ENCODE measurements around the gene HNRNPDL.

HNRNPDL gene

DNA sequence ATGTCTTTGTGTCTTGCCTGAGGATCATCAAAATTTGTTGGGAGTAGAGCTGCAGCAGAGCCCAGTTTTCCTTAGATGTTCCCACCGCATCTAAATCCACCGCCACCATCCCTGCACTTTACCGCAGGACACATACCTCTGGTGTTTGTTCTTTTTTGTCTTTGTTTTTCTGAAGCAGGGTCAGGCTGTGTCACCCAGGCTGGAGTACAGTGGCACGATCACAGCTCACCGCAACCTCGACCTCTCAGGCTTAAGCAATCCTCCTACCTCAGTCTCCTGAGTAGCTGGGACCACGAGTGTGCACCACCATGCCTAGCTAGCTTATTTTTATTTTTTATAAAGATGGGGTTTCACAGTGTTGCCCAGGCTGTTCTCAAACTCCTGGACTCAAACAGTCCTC lies 4.7 kb upstream of the HNRNPDL start:
- H3K4me3 ChIP-seq (replicated peaks; ENCODE audit: low read depth, low read length) = no peak overlapping the region
- no peak for TF ChIP-seq CTCF (IDR thresholded peaks at IDR 0.05; ENCODE audit: low read depth, low read length, missing control alignments)
- DNase-seq (ENCODE audit: extremely low read depth, low read depth) = no peak

GRCh38 chr4:82433791-82434190 lies 3.5 kb upstream of the HNRNPDL start:
- H3K4me3 ChIP-seq (replicated peaks; ENCODE audit: low read depth, low read length) = no peak overlapping the region
- no peak for DNase-seq (ENCODE audit: extremely low read depth, low read depth)
- TF ChIP-seq CTCF (IDR thresholded peaks at IDR 0.05; ENCODE audit: low read depth, low read length, missing control alignments) = no peak

- H3K4me3 ChIP-seq (replicated peaks; ENCODE audit: low read depth, low read length) = peak overlapping the region; percentile 95
- no peak for TF ChIP-seq CTCF (IDR thresholded peaks at IDR 0.05; ENCODE audit: low read depth, low read length, missing control alignments)
- no peak for DNase-seq (ENCODE audit: extremely low read depth, low read depth)
Observed at GRCh38 chr4:82432596-82432995, 2.3 kb upstream of the HNRNPDL start.

- no peak for TF ChIP-seq CTCF (IDR thresholded peaks at IDR 0.05; ENCODE audit: low read depth, low read length, missing control alignments)
- DNase-seq (ENCODE audit: extremely low read depth, low read depth) = no peak
- H3K4me3 ChIP-seq (replicated peaks; ENCODE audit: low read depth, low read length) = peak overlapping the region; percentile 95
Observed at GRCh38 chr4:82431831-82432230, 1.6 kb upstream of the HNRNPDL start.

DNA sequence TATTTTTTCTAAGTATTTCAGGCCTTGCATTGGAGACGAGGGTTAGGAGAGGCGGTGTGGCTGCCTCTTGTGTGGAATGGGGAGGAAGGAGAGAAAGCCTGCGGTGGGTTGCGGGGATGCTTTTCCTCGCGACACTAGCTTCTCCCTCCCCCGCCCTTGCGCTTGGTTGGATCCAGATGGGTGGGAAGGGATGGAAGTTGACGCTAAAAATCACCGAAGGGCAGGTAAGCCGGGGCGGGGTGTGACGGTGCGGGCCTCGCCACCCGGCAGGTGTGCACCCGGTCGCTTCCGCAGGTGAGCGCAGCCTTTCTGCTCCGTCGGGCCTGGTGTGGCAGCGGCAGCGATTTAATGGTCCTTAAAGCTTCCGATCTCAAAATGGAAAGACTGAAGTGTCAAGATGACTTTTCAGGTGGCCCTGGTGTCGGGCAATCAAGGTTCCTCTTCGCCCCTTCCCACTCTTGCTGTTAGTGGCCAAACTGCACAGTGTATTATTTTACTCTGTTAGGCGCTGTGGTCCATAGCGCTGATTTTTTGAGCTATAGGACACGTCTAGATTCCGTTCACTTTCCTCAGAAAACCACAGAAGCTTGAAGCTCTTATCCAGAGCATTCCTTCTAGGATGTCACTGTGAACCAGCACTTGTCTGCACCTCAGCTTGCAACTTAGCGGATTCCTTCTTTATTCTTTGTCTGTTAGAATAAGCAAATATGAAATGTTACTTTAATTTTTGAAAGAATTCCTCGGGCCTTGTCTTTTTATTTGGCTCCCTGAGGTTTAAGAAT lies 893 bp upstream of the HNRNPDL start:
- peak overlapping the region; percentile 95 for H3K4me3 ChIP-seq (replicated peaks; ENCODE audit: low read depth, low read length)
- no peak for DNase-seq (ENCODE audit: extremely low read depth, low read depth)
- no peak for TF ChIP-seq CTCF (IDR thresholded peaks at IDR 0.05; ENCODE audit: low read depth, low read length, missing control alignments)

DNA sequence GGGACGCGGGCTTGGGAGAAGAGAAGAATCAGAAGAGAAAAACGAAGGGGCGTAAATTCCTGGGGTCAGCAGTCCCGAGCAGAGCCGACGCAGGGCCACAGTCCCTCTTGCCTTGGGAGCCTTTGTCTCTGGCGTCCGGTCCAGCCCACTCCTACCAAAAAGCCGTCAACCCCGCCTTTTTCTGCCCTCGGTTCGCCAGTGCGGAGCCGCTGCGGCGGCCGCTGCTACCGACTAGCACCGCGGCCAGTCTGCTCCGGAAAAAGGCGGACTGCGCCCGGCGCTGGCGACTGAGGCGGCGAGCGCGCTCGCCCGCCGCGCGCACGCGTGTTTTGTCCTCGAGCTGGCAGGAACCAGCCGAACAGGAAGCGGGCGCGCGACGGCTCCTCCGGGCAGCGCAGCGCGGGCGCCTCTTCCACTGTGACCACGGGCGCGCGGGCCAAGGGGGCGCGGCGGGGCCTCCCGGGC lies 502 bp downstream of the HNRNPDL start:
- DNase-seq (ENCODE audit: extremely low read depth, low read depth) = no peak
- no peak for TF ChIP-seq CTCF (IDR thresholded peaks at IDR 0.05; ENCODE audit: low read depth, low read length, missing control alignments)
- H3K4me3 ChIP-seq (replicated peaks; ENCODE audit: low read depth, low read length) = peak overlapping the region; percentile 95
